Hepatocyte (in vitro differentiated cells): ENCODE measurements around the gene F7. TPM values are rescaled to one million over a fixed set of nuclear protein-coding genes. Genes with fewer than 3 reads are reported as not detected.

Experiments used
- DNase-seq: peaks from one replicate; pipeline ENCODE4 v3.0.0-alpha.2; 2016; ENCODE audit warnings: low spot score
- H2AFZ ChIP-seq: fragments of 200-600 bp; sonication (generic); 2 replicates; pipeline ENCODE4 v1.6.0; 2016; ENCODE audit warnings: antibody characterized with exemption, mild to moderate bottlenecking
- H3K27ac ChIP-seq: fragments of 200-600 bp; sonication (generic); 2 replicates; pipeline ENCODE4 v1.5.1; 2016; ENCODE audit warnings: mild to moderate bottlenecking
- H3K27me3 ChIP-seq: fragments of 200-600 bp; sonication (generic); 2 replicates; pipeline ENCODE4 v1.6.1; 2016
- H3K36me3 ChIP-seq: fragments of 200-600 bp; sonication (generic); replicated peaks from 2 replicates; pipeline ENCODE4 v1.5.1; 2016; ENCODE audit warnings: low read depth; ENCODE audit not compliant: insufficient read depth
- H3K4me1 ChIP-seq: fragments of 200-600 bp; sonication (generic); 2 replicates; pipeline ENCODE4 v1.5.1; 2016; ENCODE audit warnings: mild to moderate bottlenecking, moderate library complexity; ENCODE audit not compliant: insufficient read depth
- H3K4me2 ChIP-seq: fragments of 200-600 bp; sonication (generic); 2 replicates; pipeline ENCODE4 v1.6.0; 2016
- H3K4me3 ChIP-seq: fragments of 200-600 bp; sonication (generic); 2 replicates; pipeline ENCODE4 v1.5.1; 2016; ENCODE audit warnings: mild to moderate bottlenecking
- H3K79me2 ChIP-seq: fragments of 200-600 bp; sonication (generic); 2 replicates; pipeline ENCODE4 v1.6.0; 2017; ENCODE audit warnings: mild to moderate bottlenecking
- H3K9me2 ChIP-seq: fragments of 200-600 bp; sonication (generic); replicated peaks from 2 replicates; pipeline ENCODE4 v1.6.0; 2017; ENCODE audit warnings: mild to moderate bottlenecking; ENCODE audit not compliant: insufficient read depth
- H3K9me3 ChIP-seq: fragments of 200-600 bp; sonication (generic); 2 replicates; pipeline ENCODE4 v1.5.1; 2016; ENCODE audit warnings: low read depth, mild to moderate bottlenecking
- H4K20me1 ChIP-seq: fragments of 200-600 bp; sonication (generic); 2 replicates; pipeline ENCODE4 v1.6.0; 2016; ENCODE audit warnings: mild to moderate bottlenecking; ENCODE audit not compliant: insufficient read depth, poor library complexity, severe bottlenecking
- CTCF ChIP-seq: fragments of 200-600 bp; sonication (generic); IDR thresholded peaks from 2 replicates; pipeline ENCODE4 v1.5.1; 2016; ENCODE audit warnings: antibody characterized with exemption, mild to moderate bottlenecking; ENCODE audit not compliant: poor library complexity
- EZH2 ChIP-seq: fragments of 200-600 bp; sonication (generic); IDR thresholded peaks from 2 replicates; pipeline ENCODE4 v1.6.1; 2016; ENCODE audit warnings: antibody characterized with exemption, mild to moderate bottlenecking, borderline replicate concordance
- EZH2phosphoT487 ChIP-seq: fragments of 200-600 bp; sonication (generic); IDR thresholded peaks from one replicate; pipeline ENCODE4 v1.6.1; 2018; ENCODE audit warnings: antibody characterized with exemption, mild to moderate bottlenecking, low read depth, moderate library complexity; ENCODE audit not compliant: unreplicated experiment, severe bottlenecking
- WGBS: methylation state at CpG from one replicate; pipeline ENCODE4 v1.1.6; 2016; ENCODE audit warnings: low lambda C conversion rate; ENCODE audit errors: missing lambda C conversion rate; 5-methylcytosine and 5-hydroxymethylcytosine counted together
- polyA plus RNA-seq: library from polyadenylated mRNA; unstranded; fragments of >200 nt; fragmentation: Nextera tagmentation; extraction: Ambion mirVana; gene quantifications from 2 replicates; pipeline ENCODE4 v1.2.1, GENCODE V29; 2016
- total RNA-seq: library from RNA; depleted of rRNA; stranded (reverse); fragments of >200 nt; gene quantifications from 2 replicates; pipeline ENCODE4 v1.2.3, GENCODE V29; 2014

The F7 gene
- total and polyA plus RNA-seq, 2 experiments from 2014 or later: 12.6 to 24.0 TPM

- no peaks in the 10 kb centered on the region for H3K36me3 ChIP-seq
- no peaks in the 10 kb centered on the region for H3K79me2 ChIP-seq
- WGBS: 95% methylated on average over 22 of the region's 22 CpGs
- H4K20me1 ChIP-seq: no peaks in the 10 kb centered on the region
- no peak overlapping the region for H2AFZ ChIP-seq
- no peak for DNase-seq
- H3K4me2 ChIP-seq: no peak overlapping the region
- H3K27ac ChIP-seq: no peak overlapping the region
- no peaks in the 10 kb centered on the region for H3K9me2 ChIP-seq
- H3K4me1 ChIP-seq: no peaks in the 10 kb centered on the region
- H3K27me3 ChIP-seq: no peaks in the 10 kb centered on the region
- no peaks in the 10 kb centered on the region for H3K9me3 ChIP-seq
- TF ChIP-seq CTCF (no peak), EZH2 (no peak), EZH2phosphoT487 (no peak)
- no peak overlapping the region for H3K4me3 ChIP-seq
Measured at GRCh38 chr13:113058988-113059850, 46.4 kb upstream of the F7 start.

- no peaks in the 10 kb centered on the region for H3K4me1 ChIP-seq
- H3K4me2 ChIP-seq: no peak overlapping the region
- no peak for DNase-seq
- H3K36me3 ChIP-seq: no peaks in the 10 kb centered on the region
- H3K9me2 ChIP-seq: no peaks in the 10 kb centered on the region
- no peak overlapping the region for H3K27ac ChIP-seq
- no peak for TF ChIP-seq EZH2
- TF ChIP-seq CTCF: no peak
- TF ChIP-seq EZH2phosphoT487: no peak
- no peaks in the 10 kb centered on the region for H3K79me2 ChIP-seq
- 85% methylated on average over 15 of the region's 15 CpGs for WGBS
- no peaks in the 10 kb centered on the region for H3K9me3 ChIP-seq
- H3K27me3 ChIP-seq: no peaks in the 10 kb centered on the region
- H2AFZ ChIP-seq: no peak overlapping the region
- no peak overlapping the region for H3K4me3 ChIP-seq
- H4K20me1 ChIP-seq: no peaks in the 10 kb centered on the region
Measured at GRCh38 chr13:113059891-113060290, 45.7 kb upstream of the F7 start.

- no peaks in the 10 kb centered on the region for H3K36me3 ChIP-seq
- no peaks in the 10 kb centered on the region for H3K27me3 ChIP-seq
- no peaks in the 10 kb centered on the region for H3K4me1 ChIP-seq
- H4K20me1 ChIP-seq: no peaks in the 10 kb centered on the region
- H3K4me3 ChIP-seq: no peak overlapping the region
- DNase-seq: no peak
- no peaks in the 10 kb centered on the region for H3K79me2 ChIP-seq
- TF ChIP-seq EZH2: no peak
- TF ChIP-seq EZH2phosphoT487: no peak
- no peak for TF ChIP-seq CTCF
- no peak overlapping the region for H3K27ac ChIP-seq
- no peaks in the 10 kb centered on the region for H3K9me3 ChIP-seq
- WGBS: 95% methylated on average over 34 of the region's 34 CpGs
- H3K4me2 ChIP-seq: no peak overlapping the region
- H3K9me2 ChIP-seq: no peaks in the 10 kb centered on the region
- H2AFZ ChIP-seq: no peak overlapping the region
Measured at GRCh38 chr13:113060557-113061270, 44.9 kb upstream of the F7 start.
